Measurements from ENCODE around the gene CFB.
A peak's percentile ranks its signal among the peaks of the same experiment; 100 is the strongest.
"Not testable (repeated sequence)": the region's sequence is repeated elsewhere in the genome, so short reads cannot be mapped to it uniquely, and the experiment has no call there.

Gene CFB

DNA sequence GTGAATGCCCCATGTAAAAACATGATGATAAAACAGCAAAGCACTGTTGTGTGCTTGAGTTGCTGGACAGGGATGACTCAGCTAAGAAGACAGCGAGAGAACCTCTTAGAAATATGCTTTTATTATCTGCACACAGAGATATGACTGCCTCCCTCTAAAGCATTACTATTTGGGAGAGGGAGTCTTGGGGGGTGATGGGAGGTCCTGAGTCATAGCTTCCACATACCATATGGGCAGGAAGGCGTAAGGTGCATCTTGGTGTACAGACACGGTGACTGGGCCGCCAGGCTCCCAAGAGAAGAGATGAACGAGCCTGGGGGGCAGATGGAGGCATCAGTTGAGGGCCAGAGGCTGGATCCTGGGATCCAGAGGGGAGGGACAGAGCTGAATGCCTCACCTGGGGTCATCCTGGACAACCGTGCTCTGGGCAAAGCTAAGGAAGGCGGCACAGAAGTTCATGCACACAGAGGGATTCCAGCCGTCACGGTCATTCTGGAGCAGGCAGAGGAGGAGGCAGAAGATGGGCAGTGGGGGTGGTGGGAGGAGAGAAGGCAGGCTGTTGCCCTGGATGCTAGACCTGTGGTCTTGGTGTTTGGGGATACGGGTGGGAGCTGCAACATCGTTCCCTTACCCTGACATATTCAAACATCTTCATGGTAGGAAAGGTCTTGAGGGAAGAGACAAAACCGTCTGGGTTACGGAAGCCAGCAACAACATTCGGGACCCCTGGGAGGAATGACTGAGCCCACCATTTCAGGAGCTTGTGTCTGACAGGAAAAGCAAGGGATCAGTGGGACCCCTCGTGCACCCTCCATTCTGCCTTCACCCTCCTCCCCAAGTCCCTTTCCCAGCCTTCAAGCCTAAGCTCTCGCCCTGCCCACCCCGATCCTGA lies 24.1 kb downstream of the CFB start:
- H3K27ac Mint-ChIP-seq: peak overlapping the region; percentile 61
- H3K4me1 Mint-ChIP-seq (ENCODE audit: low read depth): peaks cover 48% of the 10 kb centered on the region
- H3K9me3 Mint-ChIP-seq: no peaks in the 10 kb centered on the region
- H3K4me3 Mint-ChIP-seq: peak overlapping the region; percentile 96
- H3K27me3 Mint-ChIP-seq: no peaks in the 10 kb centered on the region
- peaks cover 40% of the 10 kb centered on the region for H3K36me3 Mint-ChIP-seq (ENCODE audit: low read depth)

DNA sequence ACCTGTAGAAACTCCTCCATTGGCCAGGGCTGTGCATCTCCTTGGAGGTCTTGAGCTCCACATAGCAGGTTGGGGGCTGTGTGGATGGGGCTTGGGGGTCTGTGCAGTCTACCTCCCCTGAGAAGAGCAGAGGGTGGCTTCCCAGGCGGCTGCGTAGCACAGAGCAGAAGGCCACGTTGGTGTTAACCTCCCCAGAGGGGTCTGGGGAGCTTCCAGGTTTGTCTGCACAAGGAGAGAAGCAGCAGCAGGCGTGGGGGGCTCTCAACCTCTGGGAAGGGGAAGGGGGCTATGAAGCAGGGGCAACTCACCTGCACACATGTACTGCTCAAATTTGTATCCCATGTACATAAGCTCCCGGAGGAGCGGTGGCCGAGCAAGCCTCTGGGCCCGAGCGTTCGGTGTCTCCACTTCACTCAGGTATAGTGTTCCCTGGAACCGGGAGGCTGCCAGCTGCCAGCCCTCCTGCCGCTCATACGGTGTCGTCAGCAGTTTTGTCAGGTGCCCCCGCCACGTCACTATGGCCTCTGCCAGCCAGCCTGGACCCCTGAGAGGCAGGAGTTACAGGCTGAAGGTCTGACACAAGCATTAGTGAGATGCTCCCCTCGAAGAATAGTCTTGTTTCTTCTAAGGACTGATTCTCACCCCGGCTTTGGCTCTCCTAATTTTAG lies 24.8 kb downstream of the CFB start:
- H3K36me3 Mint-ChIP-seq (ENCODE audit: low read depth): peaks cover 33% of the 10 kb centered on the region
- no peaks in the 10 kb centered on the region for H3K9me3 Mint-ChIP-seq
- H3K27me3 Mint-ChIP-seq: no peaks in the 10 kb centered on the region
- H3K27ac Mint-ChIP-seq: peak overlapping the region; percentile 99
- peaks cover 48% of the 10 kb centered on the region for H3K4me1 Mint-ChIP-seq (ENCODE audit: low read depth)
- H3K4me3 Mint-ChIP-seq: peak overlapping the region; percentile 96

DNA sequence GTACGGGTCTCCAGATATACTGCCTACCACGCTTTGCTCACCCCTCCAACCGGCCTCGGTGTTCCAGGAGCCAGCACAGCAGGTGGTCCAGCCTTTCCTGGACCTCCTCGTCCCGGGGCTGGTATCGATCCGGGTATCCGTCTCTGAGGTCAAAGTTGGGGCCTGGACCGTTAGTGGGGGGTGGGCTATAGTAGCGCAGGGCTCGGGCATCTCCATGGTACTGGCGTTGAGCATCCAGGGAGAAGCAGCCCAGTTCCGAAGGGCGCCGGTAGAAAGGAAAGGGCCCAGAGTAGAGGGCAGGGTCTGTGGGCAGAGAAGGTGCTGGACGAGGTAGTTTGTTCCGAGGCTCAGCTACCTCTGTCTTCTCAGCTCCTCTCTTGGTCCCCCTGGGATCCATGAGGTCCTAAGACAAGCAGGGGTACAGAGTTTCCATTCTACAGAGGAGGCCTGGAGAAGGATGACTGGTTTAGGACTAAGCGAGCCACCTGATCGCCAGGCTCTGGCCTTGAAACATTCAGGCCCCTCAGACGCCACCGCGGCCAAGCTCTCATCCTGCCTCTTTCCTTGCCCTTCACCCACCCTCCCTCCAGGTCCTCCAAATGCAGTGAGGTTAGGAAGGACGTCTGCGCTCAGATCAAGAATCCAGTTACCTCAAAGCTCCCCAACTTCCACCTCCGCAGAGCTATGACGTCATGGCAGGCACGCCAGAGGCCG lies 25.5 kb downstream of the CFB start:
- H3K27ac Mint-ChIP-seq: peak overlapping the region; percentile 99
- peaks cover 27% of the 10 kb centered on the region for H3K36me3 Mint-ChIP-seq (ENCODE audit: low read depth)
- peaks cover 48% of the 10 kb centered on the region for H3K4me1 Mint-ChIP-seq (ENCODE audit: low read depth)
- peak overlapping the region; percentile 96 for H3K4me3 Mint-ChIP-seq
- H3K9me3 Mint-ChIP-seq: no peaks in the 10 kb centered on the region
- H3K27me3 Mint-ChIP-seq: no peaks in the 10 kb centered on the region

GRCh38 chr6:31971993-31972708 lies 26.3 kb downstream of the CFB start, which contains the start of gene DXO:
Gene DXO, minus strand, starts transcription at chr6:31972138. Its CDS starts 463 bp downstream, at chr6:31971675.
- Mint-ChIP-seq H3K36me3 (ENCODE audit: low read depth) (peaks cover 25% of the 10 kb centered on the region), H3K4me3 (peak within 1 kb of the TSS; percentile 96), H3K27me3 (no peaks in the 10 kb centered on the region), H3K9me3 (no peaks in the 10 kb centered on the region), H3K4me1 (ENCODE audit: low read depth) (peaks cover 48% of the 10 kb centered on the region), H3K27ac (peak within 1 kb of the TSS; percentile 99)

- Mint-ChIP-seq H3K4me1 (ENCODE audit: low read depth) (peaks cover 48% of the 10 kb centered on the region), H3K27me3 (no peaks in the 10 kb centered on the region), H3K4me3 (peak overlapping the region; percentile 96), H3K36me3 (ENCODE audit: low read depth) (peaks cover 22% of the 10 kb centered on the region), H3K27ac (peak overlapping the region; percentile 99), H3K9me3 (no peaks in the 10 kb centered on the region)
Measured at GRCh38 chr6:31972709-31973350, 26.9 kb downstream of the CFB start.

- not testable (repeated sequence) for H3K27me3 Mint-ChIP-seq, H3K9me3 Mint-ChIP-seq, H3K27ac Mint-ChIP-seq
Measured at GRCh38 chr6:31976065-31976464, 30.2 kb downstream of the CFB start.

GRCh38 chr6:31977816-31978431 lies 32.0 kb downstream of the CFB start:
- Mint-ChIP-seq H3K9me3 (no peaks in the 10 kb centered on the region), H3K27me3 (no peaks in the 10 kb centered on the region), H3K36me3 (ENCODE audit: low read depth) (peaks cover 20% of the 10 kb centered on the region), H3K4me1 (ENCODE audit: low read depth) (peaks cover 17% of the 10 kb centered on the region), H3K4me3 (no peak overlapping the region), H3K27ac (no peak overlapping the region)

More at GRCh38 chr6:31976065-31976464, 30.2 kb downstream of the CFB start:
- peaks cover 20% of the 10 kb centered on the region for H3K36me3 Mint-ChIP-seq (ENCODE audit: low read depth)
- peaks cover 31% of the 10 kb centered on the region for H3K4me1 Mint-ChIP-seq (ENCODE audit: low read depth)
- not testable (repeated sequence) for H3K4me3 Mint-ChIP-seq

GRCh38 chr6:31978831-31979230 lies 32.9 kb downstream of the CFB start:
- H3K27ac Mint-ChIP-seq: no peak overlapping the region
- no peaks in the 10 kb centered on the region for H3K27me3 Mint-ChIP-seq
- no peak overlapping the region for H3K4me3 Mint-ChIP-seq
- peaks cover 8% of the 10 kb centered on the region for H3K4me1 Mint-ChIP-seq (ENCODE audit: low read depth)
- H3K9me3 Mint-ChIP-seq: no peaks in the 10 kb centered on the region
- H3K36me3 Mint-ChIP-seq (ENCODE audit: low read depth): peaks cover 12% of the 10 kb centered on the region

DNA sequence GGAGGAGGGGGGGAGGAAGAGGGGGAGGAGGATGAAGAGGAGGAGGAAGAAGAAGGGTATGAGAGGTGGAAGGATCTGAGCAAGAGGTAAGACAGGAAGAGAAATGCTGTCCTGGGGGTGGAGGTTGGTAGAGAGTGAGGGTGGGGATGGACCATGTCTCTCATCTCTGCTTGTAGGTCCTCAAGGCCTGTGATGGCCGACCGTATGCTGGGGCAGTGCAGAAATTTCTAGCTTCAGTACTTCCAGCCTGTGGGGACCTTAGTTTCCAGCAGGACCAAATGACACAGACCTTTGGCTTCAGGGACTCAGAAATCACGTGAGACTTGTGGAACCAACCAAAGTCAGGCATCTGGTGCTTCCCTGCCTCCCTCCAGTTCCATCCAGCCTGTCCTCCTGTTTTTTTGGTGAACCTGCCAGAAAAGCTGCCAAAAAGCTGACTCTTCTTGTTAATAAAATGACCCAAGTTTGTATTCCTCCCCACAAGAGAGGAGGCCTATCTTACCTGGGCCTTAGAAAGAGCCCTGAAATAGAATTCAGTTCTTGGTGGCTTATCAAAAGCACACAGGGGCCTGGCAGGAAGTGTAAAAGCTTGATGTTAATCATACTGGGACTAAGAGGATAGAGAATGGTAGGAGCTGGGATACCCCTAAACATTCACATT lies 33.5 kb downstream of the CFB start:
- Mint-ChIP-seq H3K9me3 (no peaks in the 10 kb centered on the region), H3K36me3 (ENCODE audit: low read depth) (peaks cover 12% of the 10 kb centered on the region), H3K27ac (peak overlapping the region; percentile 24), H3K4me3 (no peak overlapping the region), H3K4me1 (ENCODE audit: low read depth) (peaks cover 3% of the 10 kb centered on the region), H3K27me3 (no peaks in the 10 kb centered on the region)

- not testable (repeated sequence) for H3K4me3 Mint-ChIP-seq; H3K27me3 Mint-ChIP-seq; H3K36me3 Mint-ChIP-seq (ENCODE audit: low read depth); H3K4me1 Mint-ChIP-seq (ENCODE audit: low read depth); H3K9me3 Mint-ChIP-seq
- peak overlapping the region; percentile 24 for H3K27ac Mint-ChIP-seq
Measured at GRCh38 chr6:31980195-31980876, 34.4 kb downstream of the CFB start.

DNA sequence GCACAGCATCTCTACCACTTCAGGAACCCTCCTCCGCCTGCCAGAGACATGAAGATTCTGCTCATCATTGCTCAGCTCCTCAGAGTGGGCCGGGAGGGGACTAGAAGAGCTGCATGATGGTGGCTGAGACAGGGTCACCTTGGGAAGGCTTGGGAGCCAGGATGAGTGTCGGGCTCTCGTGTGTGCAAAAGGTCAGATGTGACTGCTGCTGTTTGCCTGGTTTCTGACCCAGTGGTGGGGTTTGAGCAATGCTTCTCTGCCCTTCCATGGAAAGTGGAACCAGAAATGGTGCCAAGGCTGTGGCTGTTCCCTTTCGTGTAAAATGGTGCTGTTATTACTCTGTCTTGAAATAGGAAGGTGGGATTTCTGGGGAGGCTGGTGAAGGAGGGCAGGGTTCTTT lies 35.1 kb downstream of the CFB start:
- H3K36me3 Mint-ChIP-seq (ENCODE audit: low read depth); H3K4me1 Mint-ChIP-seq (ENCODE audit: low read depth); H3K27me3 Mint-ChIP-seq; H3K4me3 Mint-ChIP-seq; H3K27ac Mint-ChIP-seq; H3K9me3 Mint-ChIP-seq: not testable (repeated sequence)

DNA sequence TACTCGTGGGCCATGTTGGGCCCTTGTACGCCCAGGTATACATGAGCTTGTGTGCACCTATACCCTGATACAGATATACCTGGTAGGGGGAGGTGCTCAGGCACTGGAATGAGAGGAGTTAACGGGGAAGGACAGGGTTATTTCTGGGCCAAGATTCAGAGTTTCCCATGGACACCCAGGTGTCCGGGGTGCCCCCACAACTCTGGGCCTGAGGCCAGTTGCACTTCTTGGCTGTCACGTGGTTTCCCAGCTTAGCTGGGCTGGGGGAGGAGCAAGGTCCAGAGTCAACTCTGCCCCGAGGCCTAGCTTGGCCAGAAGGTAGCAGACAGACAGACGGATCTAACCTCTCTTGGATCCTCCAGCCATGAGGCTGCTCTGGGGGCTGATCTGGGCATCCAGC lies 35.8 kb downstream of the CFB start, which contains the start of gene C4A:
Gene C4A, plus strand, starts transcription at position 314 of the 400 bp plus-strand sequence. Its CDS starts 51 bp downstream, at position 365.
- H3K36me3 Mint-ChIP-seq (ENCODE audit: low read depth); H3K4me3 Mint-ChIP-seq; H3K27ac Mint-ChIP-seq; H3K9me3 Mint-ChIP-seq; H3K4me1 Mint-ChIP-seq (ENCODE audit: low read depth); H3K27me3 Mint-ChIP-seq: not testable (repeated sequence)

GRCh38 chr6:31989363-31989762 lies 43.5 kb downstream of the CFB start:
- H3K27ac Mint-ChIP-seq; H3K4me1 Mint-ChIP-seq (ENCODE audit: low read depth); H3K4me3 Mint-ChIP-seq; H3K27me3 Mint-ChIP-seq; H3K9me3 Mint-ChIP-seq; H3K36me3 Mint-ChIP-seq (ENCODE audit: low read depth): not testable (repeated sequence)
